Forelimb muscle (tissue), 1 donor: Measurements from ENCODE around the gene ALKBH5. TPM values are rescaled to one million over a fixed set of nuclear protein-coding genes. Genes with fewer than 3 reads are reported as not detected.

Source experiments
- polyA plus RNA-seq: library from polyadenylated mRNA; unstranded; fragments of 120-200 nt; gene quantifications from one replicate; pipeline ENCODE4 v1.2.1, GENCODE V29; 2013; ENCODE audit not compliant: insufficient read length

The ALKBH5 gene
- polyA plus RNA-seq, 1 donor = 62.8 TPM

Other genes with a start within 250 kb of the ALKBH5 start
- gene TOM1L2, start 211.4 kb upstream of the ALKBH5 start, polyA plus RNA-seq = 36.3 TPM
- gene DRC3, start 211.0 kb upstream of the ALKBH5 start, polyA plus RNA-seq = 6.6 TPM
- gene ATPAF2, start 144.7 kb upstream of the ALKBH5 start, polyA plus RNA-seq = 19.7 TPM
- 11.9 TPM for gene GID4, start 144.4 kb upstream of the ALKBH5 start, polyA plus RNA-seq
- 24.9 TPM for gene DRG2, start 95.9 kb upstream of the ALKBH5 start, polyA plus RNA-seq
- 1.2 TPM for gene MYO15A, start 75.1 kb upstream of the ALKBH5 start, polyA plus RNA-seq
- 20.8 TPM for gene LLGL1, start 41.8 kb downstream of the ALKBH5 start, polyA plus RNA-seq
- gene FLII, start 74.9 kb downstream of the ALKBH5 start, polyA plus RNA-seq = 146 TPM
- 14.9 TPM for gene MIEF2, start 76.8 kb downstream of the ALKBH5 start, polyA plus RNA-seq
- 26.7 TPM for gene TOP3A, start 131.2 kb downstream of the ALKBH5 start, polyA plus RNA-seq
- gene SMCR8, start 131.5 kb downstream of the ALKBH5 start, polyA plus RNA-seq = 7.6 TPM
- gene SHMT1, start 179.7 kb downstream of the ALKBH5 start, polyA plus RNA-seq = 9.9 TPM
- gene EVPLL, start 193.9 kb downstream of the ALKBH5 start, polyA plus RNA-seq = not detected